Measurements from ENCODE around the gene FAF1. TPM values are rescaled to one million over a fixed set of nuclear protein-coding genes. Genes with fewer than 3 reads are reported as not detected.
"Not testable (repeated sequence)": the region's sequence is repeated elsewhere in the genome, so short reads cannot be mapped to it uniquely, and the experiment has no call there.

Gene FAF1
- total RNA-seq, 1 donor from 2014 or later, result 67.5 TPM

DNA sequence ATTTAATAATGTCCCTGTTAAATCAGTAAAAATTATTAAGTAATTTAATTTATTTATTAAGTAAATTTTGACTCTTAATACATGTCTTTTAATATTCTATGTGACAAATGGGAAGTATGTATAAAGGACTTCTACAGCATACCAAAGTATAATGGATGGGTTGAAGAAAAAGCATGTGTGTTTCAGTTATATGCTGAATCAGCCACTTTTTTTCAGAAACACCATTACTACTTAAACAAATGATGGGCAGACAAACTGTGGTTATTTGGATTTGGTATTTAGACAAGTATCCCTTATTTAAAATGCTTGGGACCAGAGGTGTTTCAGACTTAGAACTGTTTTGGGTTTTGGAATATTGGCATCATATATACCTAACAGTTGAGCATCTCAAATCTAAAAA is 360.5 kb downstream of the FAF1 start:
- intact Hi-C loops (cut with micrococcal nuclease), result no loop called here

DNA sequence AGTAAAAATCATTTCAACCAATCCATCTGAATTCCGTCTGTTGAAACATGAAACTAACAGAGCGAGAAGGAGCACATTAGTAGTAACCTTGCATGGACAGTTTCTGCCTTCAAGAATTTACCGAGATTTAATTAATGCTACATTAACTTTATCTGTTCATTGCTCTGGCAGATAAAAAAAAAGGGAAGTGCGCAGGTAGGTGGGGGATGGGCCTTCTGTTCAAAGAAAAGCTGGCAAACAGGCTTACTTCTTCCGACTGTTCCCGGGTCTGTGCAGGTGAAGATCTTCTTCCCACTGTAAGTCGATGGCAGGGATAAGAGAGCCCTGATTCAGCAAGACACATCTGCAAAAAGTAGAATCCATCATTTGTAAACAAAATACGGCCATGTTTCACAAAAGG is 364.2 kb downstream of the FAF1 start:
- intact Hi-C loops (cut with micrococcal nuclease), result no loop called here

DNA sequence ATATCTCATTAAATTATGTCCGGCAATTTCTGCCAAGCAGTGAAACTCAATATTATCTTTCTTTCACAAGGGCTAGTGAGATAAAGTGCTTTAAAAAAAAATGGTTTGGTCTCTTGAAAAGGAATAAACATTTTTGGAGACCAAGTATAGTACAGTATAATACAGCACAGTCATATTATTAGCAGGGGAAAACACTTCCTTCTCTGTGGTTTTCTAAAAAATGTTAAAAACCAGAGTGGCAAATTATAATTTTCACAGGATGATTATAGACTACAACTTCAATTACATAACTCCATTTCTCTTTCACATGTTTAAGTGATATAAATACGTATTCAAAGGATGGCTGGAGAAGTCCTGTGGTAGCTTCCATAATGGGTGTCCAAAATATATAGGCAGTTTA is 366.6 kb downstream of the FAF1 start:
- intact Hi-C loops (cut with micrococcal nuclease), result no loop called here

DNA sequence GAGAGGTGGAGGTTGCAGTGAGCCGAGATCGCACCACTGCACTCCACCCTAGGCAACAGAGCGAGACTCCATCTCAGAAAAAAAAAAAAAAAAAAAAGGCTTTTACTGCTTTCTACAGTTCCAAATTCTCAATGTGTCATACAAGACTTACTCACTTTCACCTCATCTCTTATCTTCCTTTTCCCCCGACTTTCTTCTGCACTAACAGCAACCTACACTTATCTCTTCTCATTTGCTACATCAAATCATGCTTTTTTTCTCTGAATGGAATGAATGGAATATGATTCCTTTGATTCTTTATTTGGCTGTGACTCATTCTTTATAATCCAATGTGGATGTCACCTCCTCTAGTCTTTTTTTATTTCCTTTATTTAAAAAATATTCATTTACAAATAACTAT is 368.5 kb downstream of the FAF1 start:
- intact Hi-C loops (cut with micrococcal nuclease), result no loop called here

DNA sequence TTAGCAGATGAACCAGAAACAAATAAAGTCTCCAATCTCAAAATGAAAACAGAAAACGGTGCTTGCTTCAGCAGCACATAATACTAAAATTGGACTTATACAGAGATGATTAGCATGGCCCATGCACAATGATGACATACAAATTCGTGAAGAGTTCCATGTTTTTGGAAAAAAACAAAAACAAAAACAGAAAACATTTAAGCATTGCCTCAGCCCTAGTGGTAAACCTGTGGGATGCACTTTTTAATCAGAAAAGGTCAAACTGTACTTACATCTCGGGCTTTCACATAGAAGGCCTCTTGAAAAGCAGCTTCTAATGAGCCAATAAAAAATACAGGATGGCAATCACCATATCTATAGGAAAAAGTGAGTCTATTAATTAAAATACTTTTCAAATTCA is 377.7 kb downstream of the FAF1 start:
- intact Hi-C loops (cut with micrococcal nuclease), result no loop called here

DNA sequence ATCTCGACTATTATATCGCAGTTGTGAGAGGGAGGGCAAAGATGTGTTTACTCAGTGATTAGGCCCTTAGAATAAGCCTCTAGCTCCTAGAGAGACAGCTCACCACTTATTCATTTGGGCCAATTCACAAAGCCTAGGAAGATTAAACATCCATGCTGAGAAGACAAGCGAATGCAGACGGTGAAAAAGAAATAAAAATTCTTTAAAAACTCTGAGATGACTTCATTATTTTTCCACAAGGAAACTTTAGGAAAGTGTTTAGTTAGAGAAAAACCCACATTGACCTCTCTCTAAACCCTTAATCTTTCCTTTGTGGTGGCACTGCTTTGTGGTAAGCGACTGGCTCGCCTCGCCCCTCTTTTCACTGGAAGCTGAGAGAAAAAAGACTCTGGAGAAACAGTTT is 390.0 kb downstream of the FAF1 start:
- intact Hi-C loops (cut with micrococcal nuclease), result no loop called here

DNA sequence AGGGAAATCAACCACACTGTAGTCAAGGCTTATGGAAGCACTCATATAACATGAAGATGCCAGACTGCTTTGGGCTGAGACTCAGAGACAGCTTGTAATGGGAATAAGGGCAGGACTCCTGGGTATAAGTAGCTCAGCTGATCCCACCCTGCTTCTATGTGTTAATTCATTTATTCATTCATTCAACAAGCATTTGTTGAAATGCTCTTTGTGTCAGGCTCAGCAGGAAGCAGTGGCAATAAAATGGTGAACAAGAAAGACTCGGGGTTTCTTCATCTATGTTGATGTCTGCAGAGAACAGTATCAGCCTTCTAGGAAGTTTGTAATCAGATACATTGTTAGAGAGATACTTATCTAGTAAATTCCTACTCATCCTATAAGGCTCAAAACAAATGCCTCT is 391.3 kb downstream of the FAF1 start:
- intact Hi-C loops (cut with micrococcal nuclease), result no loop called here

DNA sequence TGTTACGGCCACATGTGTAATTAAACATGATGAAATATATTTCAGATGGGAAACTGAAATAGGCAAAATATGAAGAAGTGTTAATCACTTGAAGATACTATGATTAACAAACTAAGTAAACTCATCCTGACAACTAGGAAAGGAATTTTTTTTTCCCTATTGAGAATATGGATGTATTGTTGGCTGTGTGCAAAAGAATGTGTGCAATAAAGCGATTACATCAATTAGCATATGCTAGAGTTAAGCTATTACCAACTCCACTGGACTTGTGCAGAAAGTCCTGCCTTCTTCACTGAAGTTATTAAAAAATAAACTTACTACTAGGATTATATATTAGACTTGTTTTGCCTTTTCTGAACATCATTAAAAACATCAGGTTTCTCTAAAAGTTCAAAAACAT is 393.7 kb downstream of the FAF1 start:
- intact Hi-C loops (cut with micrococcal nuclease), result no loop called here

DNA sequence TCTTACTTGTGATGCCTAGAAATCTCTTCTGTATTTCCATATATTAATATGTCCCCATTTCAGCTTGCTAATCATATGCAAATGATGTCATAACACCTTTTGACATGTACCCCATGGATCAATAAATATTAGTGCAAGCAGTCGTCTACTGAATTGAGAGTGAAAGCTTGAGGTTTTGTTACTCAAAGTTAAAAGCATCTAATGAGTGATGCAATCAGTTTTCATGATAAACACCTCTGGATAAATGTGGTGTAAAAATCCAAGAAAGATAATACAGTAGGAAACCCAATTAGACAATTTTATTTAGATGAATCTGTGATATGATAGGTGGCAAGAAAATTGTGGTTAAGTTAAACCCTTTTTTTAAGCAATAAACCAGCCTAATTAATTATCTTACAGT is 395.6 kb downstream of the FAF1 start:
- intact Hi-C loops (cut with micrococcal nuclease), result no loop called here

DNA sequence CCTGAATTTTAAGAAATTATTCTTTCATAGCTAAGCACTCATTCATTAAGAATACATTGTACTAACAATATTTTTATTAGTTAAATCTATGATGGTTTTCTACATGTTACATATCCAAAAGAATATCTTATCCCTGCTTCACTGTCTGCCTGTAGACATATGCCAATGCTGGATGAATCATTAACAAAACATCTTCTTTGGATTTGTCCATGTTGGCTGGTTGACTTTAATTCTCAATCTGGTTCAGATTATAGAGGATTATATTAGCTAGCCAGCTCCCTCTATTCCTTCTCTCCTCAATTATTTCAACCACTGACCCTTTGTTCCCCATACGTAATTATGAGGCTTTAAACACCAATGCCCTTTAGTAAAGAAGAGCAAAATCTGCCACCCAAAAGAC is 398.0 kb downstream of the FAF1 start:
- intact Hi-C loops (cut with micrococcal nuclease), result no loop called here

DNA sequence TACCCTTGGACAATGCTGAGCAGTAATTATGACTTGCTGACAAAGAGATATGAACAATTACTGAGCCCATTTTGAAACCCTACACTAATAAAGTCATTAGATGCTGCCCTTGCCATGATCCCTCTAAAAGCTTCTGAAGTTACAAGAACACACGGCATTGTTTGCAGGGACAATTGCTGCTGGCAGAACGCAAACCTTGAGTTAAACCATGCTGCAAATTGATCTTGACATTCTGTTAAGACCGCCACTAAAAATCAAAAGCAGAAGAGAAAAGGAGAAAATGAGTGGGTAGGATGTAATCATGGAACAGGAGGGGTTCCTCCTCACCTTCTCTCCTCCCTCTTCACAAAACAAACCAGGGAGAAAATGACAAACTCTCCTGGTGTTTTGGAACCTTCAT is 400.6 kb downstream of the FAF1 start:
- intact Hi-C loops (cut with micrococcal nuclease), result no loop called here

DNA sequence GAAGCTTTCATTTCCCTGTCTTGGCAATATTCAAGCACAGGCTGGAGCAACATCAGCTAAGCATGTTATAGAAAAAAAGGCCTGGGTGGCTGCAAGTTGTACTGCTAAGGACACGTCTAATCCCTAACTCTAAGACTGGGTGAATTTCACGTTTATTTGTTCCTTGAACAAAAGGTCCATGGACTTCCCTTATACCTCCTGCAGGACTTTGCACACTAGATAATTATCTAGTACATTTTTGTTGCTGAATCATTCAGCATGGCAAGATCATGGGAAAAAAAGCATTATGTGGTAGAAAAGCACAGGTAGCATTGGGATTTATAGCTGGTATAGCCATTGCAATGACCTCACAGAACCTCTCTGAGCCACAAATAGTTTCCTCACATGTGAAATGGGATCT is 406.1 kb downstream of the FAF1 start:
- intact Hi-C loops (cut with micrococcal nuclease), result no loop called here

DNA sequence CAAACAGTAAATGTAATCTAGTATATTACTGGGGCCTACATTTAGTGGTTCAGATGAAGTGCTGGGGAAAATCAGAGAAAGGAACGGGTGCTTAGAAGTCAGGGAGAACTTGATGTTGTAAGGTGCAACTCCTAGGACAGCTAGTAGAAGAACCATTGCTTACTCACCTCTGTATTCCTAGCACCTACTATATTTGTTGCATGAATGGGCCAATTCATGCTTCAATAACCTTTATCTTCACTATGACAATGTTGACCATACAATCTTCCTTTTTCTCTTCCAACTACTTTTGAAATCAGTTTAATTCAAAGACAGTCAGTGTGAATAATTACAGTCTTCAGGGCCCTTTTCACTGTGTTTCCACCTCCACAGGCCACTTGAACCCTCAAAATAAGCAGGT is 411.8 kb downstream of the FAF1 start:
- intact Hi-C loops (cut with micrococcal nuclease), result no loop called here

DNA sequence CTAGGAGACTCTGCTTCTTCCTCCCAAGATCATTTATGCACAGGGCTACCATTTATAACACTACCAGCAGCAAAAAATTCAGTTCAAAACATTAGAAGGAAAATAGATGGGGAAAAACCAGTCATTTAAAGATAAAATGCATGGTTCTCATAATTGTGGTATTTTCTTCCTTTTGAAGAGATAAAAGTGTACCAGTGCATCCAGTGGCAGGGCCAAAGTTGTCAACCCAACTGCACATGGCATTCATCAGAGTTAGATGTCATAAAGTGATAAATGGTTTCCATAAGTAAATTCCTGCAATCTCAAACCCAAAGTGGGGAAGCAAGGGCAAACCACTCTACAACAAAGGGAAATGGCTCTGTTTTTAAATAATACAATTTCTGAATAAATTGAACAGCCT is 417.7 kb downstream of the FAF1 start:
- intact Hi-C loops (cut with micrococcal nuclease), result no loop called here

DNA sequence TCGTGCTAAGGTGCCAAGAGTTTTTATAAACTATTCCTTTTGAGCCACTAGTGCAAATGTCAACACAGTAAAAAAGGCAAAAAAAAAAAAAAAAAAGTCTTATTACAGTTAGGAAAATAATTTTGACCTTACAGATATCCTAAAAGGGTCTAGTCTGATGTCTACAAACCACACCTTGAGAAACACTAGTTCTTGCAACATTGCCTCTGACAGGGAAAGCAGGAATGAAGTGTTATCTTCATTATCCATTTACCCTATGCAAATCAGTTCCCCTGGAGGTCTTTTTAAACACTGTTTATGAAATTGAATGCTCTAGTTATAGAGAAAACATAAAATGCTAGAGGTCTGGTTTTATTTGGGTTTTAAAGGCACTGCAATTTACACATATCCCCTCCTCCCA is 421.6 kb downstream of the FAF1 start:
- intact Hi-C loops (cut with micrococcal nuclease), result no loop called here

DNA sequence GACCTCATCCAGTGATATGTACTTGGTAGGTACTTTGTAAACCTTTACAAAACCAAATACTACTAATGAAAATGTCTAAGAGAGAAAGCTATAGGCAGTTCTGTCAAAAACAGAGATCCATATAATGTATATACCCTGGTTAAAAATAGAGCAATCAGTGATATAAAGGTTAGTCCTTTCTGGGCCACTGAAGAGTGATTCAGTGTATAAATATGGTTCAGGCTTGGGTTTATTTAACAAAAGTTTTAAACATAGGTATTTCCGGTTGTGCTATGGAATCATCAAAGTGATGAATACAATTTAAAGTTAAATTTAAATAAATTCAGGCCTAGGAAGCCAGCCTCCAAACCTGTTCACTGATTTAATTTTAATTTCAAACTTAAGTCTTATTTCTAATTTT is 428.5 kb downstream of the FAF1 start:
- intact Hi-C loops (cut with micrococcal nuclease), result no loop called here

DNA sequence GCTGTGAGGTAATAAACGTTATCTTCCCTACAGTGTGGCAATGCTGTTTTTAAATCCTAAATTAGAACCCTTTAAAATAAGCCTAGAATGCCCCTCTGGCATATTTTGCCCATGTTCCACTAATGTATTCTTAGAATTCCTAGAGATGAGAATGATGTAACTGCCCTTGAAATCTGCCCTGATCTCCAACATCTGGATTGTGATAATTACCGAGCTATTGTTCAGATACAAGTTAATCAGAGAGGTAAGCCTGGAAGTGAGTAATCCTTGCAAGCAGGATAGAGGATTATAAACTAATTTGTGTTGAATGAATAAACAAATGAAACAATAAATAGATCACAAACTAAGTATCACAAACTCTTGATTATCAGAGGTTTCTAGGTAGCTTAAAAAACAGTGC is 429.0 kb downstream of the FAF1 start:
- intact Hi-C loops (cut with micrococcal nuclease), result no loop called here

DNA sequence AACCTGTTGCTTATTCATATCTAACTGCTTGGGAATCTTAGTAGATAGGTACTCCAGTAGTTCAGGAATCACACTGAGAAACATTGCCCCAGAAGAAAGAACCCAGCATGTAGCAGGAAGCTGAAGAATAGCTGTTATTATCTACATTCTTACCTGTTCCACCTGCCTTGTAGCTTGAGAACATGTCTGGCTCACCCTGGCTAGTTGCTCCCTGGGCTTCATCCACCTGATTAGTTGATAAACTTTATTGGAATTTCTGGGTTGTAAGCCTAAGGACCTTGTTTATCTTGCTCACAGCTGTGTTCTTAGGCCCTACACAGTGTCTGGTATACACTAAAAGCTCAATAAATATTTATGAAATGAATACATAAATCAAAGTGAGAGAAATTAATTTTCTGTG is 430.6 kb downstream of the FAF1 start:
- intact Hi-C loops (cut with micrococcal nuclease), result no loop called here

DNA sequence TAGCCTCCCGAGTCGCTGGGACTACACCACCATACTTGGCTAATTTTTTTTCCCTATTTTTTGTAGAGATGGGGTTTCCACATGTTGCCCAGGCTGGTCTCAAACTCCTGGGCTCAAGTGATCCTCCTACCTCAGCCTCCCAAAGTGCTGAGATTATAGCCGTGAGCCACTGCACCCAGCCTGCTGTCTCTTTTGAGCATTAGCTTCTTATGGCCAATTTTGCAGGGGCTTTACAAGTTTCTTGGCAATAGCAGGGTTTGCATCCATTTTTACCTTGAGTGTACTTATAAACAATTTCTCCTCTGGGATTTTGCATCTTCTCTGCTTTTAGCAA is 432.1 kb downstream of the FAF1 start:
- intact Hi-C loops (cut with micrococcal nuclease), result not testable (repeated sequence)

DNA sequence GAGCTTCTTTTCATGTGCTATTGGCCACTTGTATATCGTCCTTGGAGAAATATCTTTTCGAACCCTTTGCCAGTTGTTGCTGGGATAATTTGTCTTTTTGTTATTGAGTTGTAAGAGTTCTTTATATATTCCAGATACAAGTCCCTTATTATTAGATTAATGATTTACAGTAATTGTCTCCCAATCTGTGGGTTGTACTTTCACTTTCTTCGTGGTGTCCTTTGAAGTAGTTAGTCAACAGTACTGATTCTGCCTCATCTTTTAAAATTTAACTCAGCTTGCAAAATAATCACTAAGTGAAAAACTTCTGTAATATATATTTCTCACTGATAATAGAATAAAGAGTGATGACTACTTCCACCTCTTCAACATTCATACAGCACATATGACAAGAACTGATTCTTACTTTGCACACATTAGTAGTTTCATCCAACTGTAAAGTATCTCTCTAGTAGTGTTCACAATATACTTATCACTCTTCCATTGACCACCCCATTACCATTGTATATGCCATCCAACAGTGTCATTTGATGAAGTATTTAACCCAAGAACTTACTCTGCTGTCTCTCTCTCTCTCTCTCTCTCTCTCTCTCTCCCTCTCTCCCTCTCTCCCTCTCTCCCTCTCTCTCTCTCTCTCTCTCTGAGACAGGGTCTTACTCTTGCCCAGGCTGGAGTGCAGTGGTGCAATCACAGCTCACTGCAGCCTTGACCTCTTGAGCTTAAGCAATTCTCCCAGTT is 432.6 kb downstream of the FAF1 start:
- intact Hi-C loops (cut with micrococcal nuclease), result no loop called here

DNA sequence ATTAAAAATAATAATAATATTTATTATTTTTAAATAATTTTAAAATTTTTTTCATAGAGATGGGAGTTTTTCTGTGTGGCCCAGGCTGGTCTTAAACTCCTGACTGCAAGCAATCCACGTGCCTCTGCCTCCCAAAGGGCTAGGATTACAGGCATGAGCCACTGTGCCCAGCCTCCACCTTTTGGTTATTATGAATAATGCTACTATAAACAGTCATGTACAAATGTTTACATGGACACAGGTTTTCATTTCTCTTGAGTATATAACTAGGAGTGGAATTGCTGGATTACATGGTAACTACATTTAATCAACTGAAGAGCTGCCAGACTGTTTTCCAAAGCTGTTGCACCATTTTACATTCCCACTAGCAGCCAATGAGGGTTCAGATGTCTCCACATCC is 433.6 kb downstream of the FAF1 start:
- intact Hi-C loops (cut with micrococcal nuclease), result no loop called here

DNA sequence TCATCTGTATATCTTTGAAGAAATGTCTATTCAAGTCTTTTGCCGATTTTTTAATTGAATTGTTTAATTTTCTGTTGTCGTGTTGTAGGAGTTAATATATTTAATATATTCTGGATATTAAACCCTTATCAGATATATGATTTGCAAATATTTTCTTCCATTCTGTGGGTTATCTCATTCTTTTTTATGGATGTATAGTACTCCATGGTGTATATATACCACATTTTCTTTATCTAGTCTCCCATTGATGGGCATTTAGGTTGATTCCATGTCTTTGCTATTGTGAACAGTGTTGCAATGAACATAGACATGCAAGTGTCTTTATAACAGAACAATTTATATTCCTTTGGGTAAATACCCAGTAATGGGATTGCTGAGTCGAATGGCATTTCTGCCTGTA is 436.5 kb downstream of the FAF1 start:
- intact Hi-C loops (cut with micrococcal nuclease), result no loop called here

DNA sequence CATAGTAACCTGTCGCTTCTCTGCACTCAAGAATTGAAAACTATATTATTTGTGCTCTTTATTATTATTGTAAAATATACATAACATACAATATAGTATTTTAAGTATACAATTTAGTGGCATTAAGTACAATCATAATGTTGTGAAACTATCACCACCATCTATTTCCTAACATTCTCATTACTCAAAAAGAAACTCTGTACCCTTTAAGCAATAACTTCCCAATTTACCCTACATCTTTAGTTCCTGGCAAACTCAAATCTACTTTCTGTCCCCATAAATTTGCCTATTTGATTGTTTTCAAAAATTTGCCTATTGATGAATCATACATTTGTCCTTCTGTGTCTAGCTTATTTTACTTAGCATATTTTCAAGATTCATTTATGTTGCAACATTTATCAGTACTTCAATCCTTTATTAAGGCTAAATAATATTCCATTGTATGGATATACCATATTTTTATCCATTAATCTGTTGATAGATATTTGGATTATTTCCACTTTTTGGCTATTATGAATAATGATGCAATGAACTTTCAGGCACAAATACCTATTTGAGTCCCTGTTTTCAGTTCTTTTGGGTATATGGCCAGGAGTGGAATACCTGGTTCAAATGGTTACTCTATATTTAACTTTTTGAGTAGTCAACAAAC is 437.2 kb downstream of the FAF1 start:
- intact Hi-C loops (cut with micrococcal nuclease), result no loop called here

DNA sequence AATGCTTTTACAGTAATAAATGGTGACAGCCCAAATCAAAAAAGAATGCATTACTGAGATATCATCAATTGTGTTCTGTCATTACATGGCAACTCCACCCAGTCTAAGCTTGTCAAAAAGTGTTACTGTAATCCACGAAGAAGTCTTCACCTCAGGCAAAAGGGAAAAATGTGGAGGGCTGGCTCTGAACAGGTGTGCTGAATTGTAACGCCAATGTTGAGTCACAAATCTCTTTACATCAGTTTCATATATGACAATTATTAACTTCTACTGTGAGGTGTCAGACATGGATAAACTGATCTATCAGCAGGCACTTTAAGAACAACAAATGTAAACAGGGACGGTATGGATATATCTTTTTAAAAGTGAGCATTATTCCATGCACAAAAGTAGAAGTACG is 438.4 kb downstream of the FAF1 start:
- intact Hi-C loops (cut with micrococcal nuclease), result no loop called here
